ENCODE results near the gene GSG1.
"Not testable (repeated sequence)": the region's sequence is repeated elsewhere in the genome, so short reads cannot be mapped to it uniquely, and the experiment has no call there.

The GSG1 gene

GRCh38 chr12:13090054-13090453 is 13.4 kb downstream of the GSG1 start:
- DNase-seq (ENCODE audit: low spot score) = no peak

- no peak for DNase-seq (ENCODE audit: low spot score)
Measured at GRCh38 chr12:13088496-13088895, 15.0 kb downstream of the GSG1 start.

GRCh38 chr12:13087766-13088165 is 15.7 kb downstream of the GSG1 start:
- no peak for DNase-seq (ENCODE audit: low spot score)

- no peak for DNase-seq (ENCODE audit: low spot score)
Measured at GRCh38 chr12:13085968-13086686, 17.3 kb downstream of the GSG1 start.

- no peak for DNase-seq (ENCODE audit: low spot score)
Measured at GRCh38 chr12:13084898-13085640, 18.4 kb downstream of the GSG1 start.

GRCh38 chr12:13083638-13084037 is 19.8 kb downstream of the GSG1 start:
- not testable (repeated sequence) for DNase-seq (ENCODE audit: low spot score)

GRCh38 chr12:13082861-13083260 is 20.6 kb downstream of the GSG1 start:
- DNase-seq (ENCODE audit: low spot score) = no peak

- no peak for DNase-seq (ENCODE audit: low spot score)
Measured at GRCh38 chr12:13080266-13080665, 23.2 kb downstream of the GSG1 start.

GRCh38 chr12:13079440-13079906 is 24.0 kb downstream of the GSG1 start:
- no peak for DNase-seq (ENCODE audit: low spot score)

- no peak for DNase-seq (ENCODE audit: low spot score)
Measured at GRCh38 chr12:13075786-13076570, 27.5 kb downstream of the GSG1 start.

GRCh38 chr12:13075118-13075480 is 28.4 kb downstream of the GSG1 start:
- DNase-seq (ENCODE audit: low spot score) = no peak

- peak; percentile 19 for DNase-seq (ENCODE audit: low spot score)
Measured at GRCh38 chr12:13074396-13075117, 28.9 kb downstream of the GSG1 start.

GRCh38 chr12:13073173-13073572 is 30.3 kb downstream of the GSG1 start:
- DNase-seq (ENCODE audit: low spot score) = no peak

- DNase-seq (ENCODE audit: low spot score) = no peak
Measured at GRCh38 chr12:13071305-13072280, 31.9 kb downstream of the GSG1 start.

GRCh38 chr12:13069380-13069779 is 34.1 kb downstream of the GSG1 start:
- DNase-seq (ENCODE audit: low spot score) = no peak

GRCh38 chr12:13067322-13067721 is 36.1 kb downstream of the GSG1 start:
- DNase-seq (ENCODE audit: low spot score) = no peak

- no peak for DNase-seq (ENCODE audit: low spot score)
Measured at GRCh38 chr12:13066459-13066858, 37.0 kb downstream of the GSG1 start.

- DNase-seq (ENCODE audit: low spot score) = no peak
Measured at GRCh38 chr12:13066014-13066413, 37.5 kb downstream of the GSG1 start.

- DNase-seq (ENCODE audit: low spot score) = no peak
Measured at GRCh38 chr12:13062669-13063068, 40.8 kb downstream of the GSG1 start.

- DNase-seq (ENCODE audit: low spot score) = no peak
Measured at GRCh38 chr12:13061377-13061776, 42.1 kb downstream of the GSG1 start.

GRCh38 chr12:13060581-13060980 is 42.9 kb downstream of the GSG1 start:
- no peak for DNase-seq (ENCODE audit: low spot score)
